Right kidney (tissue), 1 donor: ENCODE results near the gene LRRC43.

Source experiments
- DNase-seq: peaks from one replicate; pipeline ENCODE4 v3.0.0-alpha.2; 2016

LRRC43 gene

GRCh38 chr12:122226366-122227125 lies 43.6 kb downstream of the LRRC43 start:
- DNase-seq, result no peak

- no peak for DNase-seq
Observed at GRCh38 chr12:122227341-122227740, 44.4 kb downstream of the LRRC43 start.

GRCh38 chr12:122228092-122228491 lies 45.2 kb downstream of the LRRC43 start:
- no peak for DNase-seq

- DNase-seq, result no peak
Observed at GRCh38 chr12:122230798-122231197, 47.9 kb downstream of the LRRC43 start.

- no peak for DNase-seq
Observed at GRCh38 chr12:122232691-122233090, 49.8 kb downstream of the LRRC43 start.

GRCh38 chr12:122235741-122236140 lies 52.8 kb downstream of the LRRC43 start:
- DNase-seq, result no peak

- DNase-seq, result no peak
Observed at GRCh38 chr12:122238861-122239260, 55.9 kb downstream of the LRRC43 start.

- DNase-seq, result no peak
Observed at GRCh38 chr12:122243965-122244364, 61.0 kb downstream of the LRRC43 start.

GRCh38 chr12:122244565-122245371 lies 61.8 kb downstream of the LRRC43 start:
- no peak for DNase-seq

GRCh38 chr12:122245553-122245952 lies 62.6 kb downstream of the LRRC43 start:
- DNase-seq, result no peak

- no peak for DNase-seq
Observed at GRCh38 chr12:122250047-122250446, 67.1 kb downstream of the LRRC43 start.

GRCh38 chr12:122250536-122250935 lies 67.6 kb downstream of the LRRC43 start:
- DNase-seq, result no peak
